Measurements from ENCODE around the gene SPATA31C1.
"Not testable (repeated sequence)": the region's sequence is repeated elsewhere in the genome, so short reads cannot be mapped to it uniquely, and the experiment has no call there.

The SPATA31C1 gene

DNA sequence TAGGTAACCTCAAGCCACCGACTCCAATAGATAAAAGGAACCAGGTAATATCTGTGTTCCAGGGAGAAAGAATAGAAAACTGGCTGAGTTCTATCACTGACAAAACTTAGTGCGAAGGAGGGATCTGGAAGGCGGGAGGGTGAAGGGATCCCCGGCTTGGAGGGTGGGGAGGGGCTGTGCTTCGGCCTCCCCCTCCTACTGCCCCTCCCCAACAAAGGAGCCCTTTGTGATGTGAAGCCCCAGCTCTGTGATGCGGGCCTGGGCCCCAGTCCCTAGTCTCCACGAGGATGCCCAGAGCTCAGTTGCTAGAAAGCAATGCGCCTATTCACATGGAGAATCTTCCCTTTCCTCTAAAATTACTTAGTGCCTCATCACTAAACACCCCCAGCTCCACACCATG lies at the start of gene SPATA31C1:
SPATA31C1 (plus strand) TSS at position 301 of the 400 bp plus-strand sequence.
- not testable (repeated sequence) for DNase-seq (ENCODE audit: low read depth)

GRCh38 chr9:87868175-87868574 lies 49.6 kb upstream of the SPATA31C1 start:
- no peak for DNase-seq (ENCODE audit: low read depth)

- DNase-seq (ENCODE audit: low read depth) = no peak
These were observed 49.1 kb upstream of the SPATA31C1 start for GRCh38 chr9:87868635-87869034.

GRCh38 chr9:87869082-87869481 lies 48.7 kb upstream of the SPATA31C1 start:
- DNase-seq (ENCODE audit: low read depth) = no peak

GRCh38 chr9:87871425-87872078 lies 46.2 kb upstream of the SPATA31C1 start:
- no peak for DNase-seq (ENCODE audit: low read depth)

GRCh38 chr9:87872079-87872624 lies 45.6 kb upstream of the SPATA31C1 start:
- no peak for DNase-seq (ENCODE audit: low read depth)

DNA sequence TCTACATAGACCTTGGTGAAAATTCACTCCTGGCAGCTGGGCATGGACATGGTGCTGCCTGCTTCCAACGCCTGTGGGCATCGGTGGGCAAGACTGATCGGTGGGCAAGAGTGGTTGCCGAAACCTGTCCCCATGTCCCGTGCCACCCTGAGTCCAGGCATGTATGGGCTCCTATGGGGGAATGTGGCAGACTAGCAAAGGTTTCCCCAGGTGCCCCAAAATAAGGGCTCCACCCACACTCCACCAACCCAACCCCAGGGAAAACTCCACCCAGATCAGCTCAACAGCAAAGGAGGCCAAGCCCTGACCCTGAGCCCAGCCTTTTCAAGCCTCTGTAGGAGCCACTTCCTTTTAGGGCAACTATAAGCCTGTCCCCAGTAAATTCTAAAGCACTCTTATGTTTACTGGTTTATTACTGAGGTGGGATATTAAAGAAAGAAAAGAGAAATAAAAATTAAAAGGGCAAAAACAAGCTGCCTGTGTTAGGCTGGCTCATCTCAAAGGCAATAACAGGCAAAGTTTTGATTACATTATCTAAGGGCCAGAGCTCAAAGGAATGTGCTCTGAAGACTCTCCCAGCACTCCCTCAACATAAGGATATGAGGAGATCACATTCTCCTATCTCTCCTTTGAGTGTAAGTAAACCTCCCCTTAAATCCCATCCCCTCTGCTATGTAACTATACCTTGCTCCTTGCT lies 44.0 kb upstream of the SPATA31C1 start:
- DNase-seq (ENCODE audit: low read depth) = no peak

GRCh38 chr9:87874304-87874623 lies 43.5 kb upstream of the SPATA31C1 start:
- DNase-seq (ENCODE audit: low read depth) = no peak

DNA sequence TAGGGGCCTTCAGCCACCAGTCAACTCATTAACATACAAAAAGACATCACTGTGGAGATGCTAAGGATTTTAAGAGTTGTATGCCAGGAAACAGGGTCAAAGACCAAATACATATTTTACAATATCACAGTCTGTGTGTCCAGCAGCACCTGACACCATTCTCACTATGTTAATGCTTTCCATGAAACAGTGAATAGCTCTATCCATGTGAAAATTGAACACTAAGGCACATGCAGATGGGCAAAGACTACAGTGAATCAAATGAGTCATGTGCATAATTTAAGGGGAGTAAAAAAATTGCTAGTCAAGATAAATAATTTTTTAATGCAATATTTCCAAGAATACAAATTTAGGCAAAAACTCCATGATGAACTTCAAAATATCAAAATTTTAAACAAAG lies 42.7 kb upstream of the SPATA31C1 start:
- DNase-seq (ENCODE audit: low read depth) = no peak

GRCh38 chr9:87875831-87876545 lies 41.8 kb upstream of the SPATA31C1 start:
- no peak for DNase-seq (ENCODE audit: low read depth)

DNA sequence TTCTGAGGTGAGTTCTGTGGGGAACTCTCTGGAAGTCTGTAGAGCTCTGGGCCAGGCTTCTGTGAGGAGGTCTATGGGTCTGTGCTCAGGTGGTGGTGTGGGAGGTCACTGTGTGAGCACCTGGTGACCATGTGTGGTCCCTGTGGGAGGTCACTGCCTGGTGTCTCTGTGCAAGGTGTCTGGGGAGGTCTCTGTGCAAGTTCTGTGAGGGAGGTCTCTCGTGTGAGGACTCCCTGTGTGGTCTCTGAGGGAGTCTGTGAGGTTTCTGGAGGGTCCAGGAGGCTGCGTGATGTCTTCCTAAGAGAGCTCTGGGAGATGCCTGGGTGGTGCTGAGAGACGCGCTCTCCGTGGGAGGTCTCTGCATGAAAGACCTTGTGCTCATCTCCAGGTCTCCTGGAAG lies 41.1 kb upstream of the SPATA31C1 start:
- DNase-seq (ENCODE audit: low read depth) = no peak

DNA sequence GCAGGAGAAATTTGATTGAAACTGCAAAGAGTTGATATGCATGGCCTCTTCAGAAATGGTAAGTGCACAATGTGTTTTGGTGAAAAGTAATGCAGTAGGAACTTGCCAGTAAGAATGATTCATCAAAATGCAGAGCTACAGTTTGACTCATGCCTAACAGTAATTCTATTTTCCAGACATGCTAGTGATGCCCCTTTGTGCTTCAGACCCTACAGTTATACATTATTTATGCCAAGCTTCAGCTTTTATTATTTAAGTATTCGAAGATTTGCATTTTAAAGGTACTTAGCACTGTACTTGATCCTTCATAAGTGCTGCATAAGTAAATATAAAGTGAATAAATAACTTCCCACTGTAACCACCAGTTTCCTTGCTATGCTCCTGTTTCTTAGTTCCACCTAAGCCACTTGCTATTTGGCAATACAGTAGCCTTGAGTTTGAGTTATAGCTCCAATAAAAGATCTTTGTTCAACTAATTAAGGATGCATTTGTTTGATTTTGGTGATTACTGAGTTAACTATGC lies 38.7 kb upstream of the SPATA31C1 start:
- no peak for DNase-seq (ENCODE audit: low read depth)

- DNase-seq (ENCODE audit: low read depth) = no peak
These were observed 37.6 kb upstream of the SPATA31C1 start for GRCh38 chr9:87880116-87880515.

DNA sequence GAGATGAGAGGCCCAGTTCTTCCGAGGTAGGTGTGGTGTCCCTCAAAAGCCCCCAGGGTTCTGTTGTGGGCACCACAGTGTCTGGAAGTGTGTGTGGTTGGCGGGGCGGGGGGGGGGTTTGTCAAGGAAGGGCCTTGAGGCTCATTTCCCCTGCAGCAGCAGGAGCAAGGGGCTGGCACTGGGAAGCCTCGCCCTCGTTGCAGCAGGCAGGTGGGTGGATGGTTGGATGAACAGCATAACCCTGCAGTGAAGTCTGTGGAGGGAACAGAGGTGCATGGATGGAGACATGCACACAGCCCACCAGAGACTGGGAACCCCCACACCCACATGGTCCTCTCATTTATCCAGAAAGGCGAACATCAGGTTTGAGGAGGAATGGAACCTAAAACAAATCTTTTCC lies 37.1 kb upstream of the SPATA31C1 start:
- DNase-seq (ENCODE audit: low read depth) = no peak

DNA sequence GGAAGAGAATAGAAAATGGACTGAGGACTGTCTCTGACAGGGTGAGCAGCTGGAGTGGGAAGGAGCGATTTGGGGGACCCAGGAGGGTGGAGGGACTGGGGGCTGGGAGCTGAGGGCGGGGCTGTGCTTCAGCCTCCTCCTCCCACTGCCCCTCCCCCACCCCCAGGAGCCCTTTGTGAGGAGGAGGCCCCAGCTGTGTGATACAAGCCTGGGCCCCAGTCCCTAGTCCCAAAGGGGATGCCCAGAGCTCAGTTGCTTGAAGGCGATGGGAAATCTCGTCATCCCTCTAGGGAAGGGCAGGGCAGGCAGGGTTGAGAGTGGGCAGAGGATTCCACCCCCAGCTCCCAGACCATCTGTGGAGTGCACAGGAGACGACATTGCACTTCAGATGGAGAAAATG lies 35.1 kb upstream of the SPATA31C1 start, which contains the start of gene SPATA31E1:
SPATA31E1 (plus strand) TSS at position 251 of the 400 bp plus-strand sequence; CDS start at position 266, 15 bp downstream.
- no peak for DNase-seq (ENCODE audit: low read depth)

DNA sequence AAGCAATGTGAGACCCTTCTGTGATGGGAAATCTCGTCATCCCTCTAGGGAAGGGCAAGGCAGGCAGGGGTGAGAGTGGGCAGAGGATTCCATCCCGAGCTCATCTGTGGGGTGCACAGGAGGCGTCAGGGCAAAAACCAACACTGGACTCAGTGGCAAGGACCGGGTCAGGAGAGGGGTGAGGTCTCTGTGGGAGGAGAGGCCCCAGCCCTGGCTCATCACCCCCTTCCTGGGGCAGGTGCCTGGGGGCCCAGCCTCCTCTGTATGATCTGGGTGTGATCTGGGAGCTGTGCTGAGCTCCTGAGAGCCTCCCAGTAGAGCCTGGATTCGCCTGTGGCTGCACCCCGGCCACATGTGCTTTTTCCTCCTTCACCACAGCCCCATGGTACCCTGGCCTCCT lies 34.5 kb upstream of the SPATA31C1 start:
- DNase-seq (ENCODE audit: low read depth) = no peak

- no peak for DNase-seq (ENCODE audit: low read depth)
These were observed 33.8 kb upstream of the SPATA31C1 start for GRCh38 chr9:87883990-87884389.

DNA sequence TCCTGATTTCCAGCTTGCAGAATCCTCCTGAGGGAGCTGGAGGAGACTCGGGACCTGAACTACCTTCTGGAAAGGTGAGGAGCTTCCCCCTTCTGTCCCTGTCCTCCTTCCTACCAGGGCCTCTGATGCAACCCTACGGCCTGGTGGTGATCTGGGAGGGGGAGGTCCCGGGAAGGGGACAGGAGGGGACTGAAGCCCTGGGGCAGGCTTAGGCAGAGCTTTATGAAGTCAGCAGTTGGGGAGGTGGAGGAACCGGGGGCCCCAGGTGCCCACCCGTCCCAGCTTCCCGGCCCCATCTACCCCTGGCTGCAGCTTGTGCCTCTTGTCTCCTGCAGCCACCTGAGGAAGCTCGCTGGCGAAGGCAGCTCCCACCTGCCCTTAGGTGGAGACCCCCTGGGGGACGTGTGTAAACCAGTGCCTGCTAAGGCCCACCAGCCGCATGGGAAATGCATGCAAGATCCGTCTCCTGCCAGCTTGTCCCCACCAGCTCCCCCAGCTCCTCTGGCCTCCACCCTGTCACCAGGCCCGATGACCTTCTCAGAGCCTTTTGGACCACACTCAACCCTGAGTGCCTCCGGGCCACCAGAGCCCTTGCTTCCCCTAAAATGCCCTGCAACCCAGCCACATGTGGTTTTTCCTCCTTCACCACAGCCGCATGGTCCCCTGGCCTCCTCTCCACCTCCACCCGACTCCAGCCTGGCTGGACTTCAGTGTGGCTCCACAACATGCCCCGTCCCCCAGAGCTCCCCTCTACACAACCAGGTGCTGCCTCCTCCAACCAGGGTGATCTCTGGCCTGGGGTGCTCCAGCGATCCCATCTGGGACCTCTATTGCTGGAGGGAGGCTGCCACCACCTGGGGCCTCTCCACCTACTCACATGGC lies 32.9 kb upstream of the SPATA31C1 start:
- DNase-seq (ENCODE audit: low read depth) = no peak

- no peak for DNase-seq (ENCODE audit: low read depth)
These were observed 32.1 kb upstream of the SPATA31C1 start for GRCh38 chr9:87885484-87886189.

DNA sequence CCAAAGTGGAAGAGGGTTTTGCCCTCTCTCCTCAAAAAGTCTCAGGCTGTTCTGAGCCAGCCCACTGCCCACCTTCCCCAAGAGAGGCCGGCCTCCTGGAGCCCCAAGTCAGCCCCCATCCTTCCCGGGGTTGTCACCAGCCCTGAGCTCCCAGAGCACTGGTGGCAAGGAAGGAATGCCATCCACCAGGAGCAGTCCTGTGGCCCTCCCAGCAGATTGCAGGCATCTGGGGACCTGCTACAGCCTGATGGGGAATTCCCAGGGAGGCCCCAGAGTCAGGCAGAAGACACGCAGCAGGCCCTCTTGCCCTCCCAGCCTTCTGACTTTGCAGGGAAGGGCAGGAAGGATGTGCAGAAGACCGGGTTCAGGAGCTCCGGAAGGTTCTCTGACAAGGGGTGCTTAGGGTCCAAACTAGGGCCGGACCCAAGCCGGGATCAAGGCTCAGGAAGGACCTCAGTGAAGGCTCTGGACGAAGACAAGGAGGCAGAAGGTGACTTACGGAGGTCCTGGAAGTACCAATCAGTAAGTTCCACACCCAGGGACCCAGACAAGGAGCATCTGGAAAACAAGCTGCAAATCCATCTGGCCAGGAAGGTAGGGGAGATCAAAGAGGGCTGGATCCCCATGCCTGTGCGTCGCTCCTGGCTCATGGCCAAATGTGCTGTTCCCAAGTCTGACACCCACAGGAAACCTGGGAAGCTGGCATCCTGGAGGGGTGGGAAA lies 31.4 kb upstream of the SPATA31C1 start:
- no peak for DNase-seq (ENCODE audit: low read depth)
